HG03442 (cell line): Measurements from ENCODE around the gene STRA8.

Experiments
- ATAC-seq: cut with Tn5 transposase; IDR thresholded peaks from one replicate; pipeline ENCODE4 v1.9.1; 2021; ENCODE audit warnings: mild to moderate bottlenecking, moderate library complexity; ENCODE audit not compliant: unreplicated experiment

Gene STRA8, protein sequence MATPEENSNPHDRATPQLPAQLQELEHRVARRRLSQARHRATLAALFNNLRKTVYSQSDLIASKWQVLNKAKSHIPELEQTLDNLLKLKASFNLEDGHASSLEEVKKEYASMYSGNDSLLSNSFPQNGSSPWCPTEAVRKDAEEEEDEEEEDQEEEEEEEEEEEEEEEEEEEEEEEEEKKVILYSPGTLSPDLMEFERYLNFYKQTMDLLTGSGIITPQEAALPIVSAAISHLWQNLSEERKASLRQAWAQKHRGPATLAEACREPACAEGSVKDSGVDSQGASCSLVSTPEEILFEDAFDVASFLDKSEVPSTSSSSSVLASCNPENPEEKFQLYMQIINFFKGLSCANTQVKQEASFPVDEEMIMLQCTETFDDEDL

DNA sequence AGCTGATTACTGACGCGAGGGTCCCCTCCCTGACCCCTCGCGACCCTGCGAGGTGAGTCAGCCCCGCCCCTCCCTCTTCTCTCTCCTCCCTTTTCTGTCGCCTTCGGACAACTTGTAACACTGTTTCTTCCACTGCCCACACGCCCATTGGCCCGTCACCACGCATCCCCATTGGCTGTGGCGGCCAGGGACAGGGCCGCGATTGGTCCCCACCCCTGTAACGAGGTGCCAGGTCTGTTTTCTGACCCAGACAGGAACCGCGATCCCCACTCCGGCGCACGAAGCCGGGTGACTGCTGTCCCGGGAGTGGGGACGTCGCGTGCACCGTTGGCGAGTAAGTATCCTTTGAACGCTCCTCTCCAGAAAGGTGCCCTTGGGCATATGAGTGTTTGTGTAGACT is at the start of gene STRA8:
Gene STRA8, plus strand, starts transcription at position 269 of the 400 bp plus-strand sequence. CDS start 6,687 bp downstream, outside the sequence.
- ATAC-seq = no peak

DNA sequence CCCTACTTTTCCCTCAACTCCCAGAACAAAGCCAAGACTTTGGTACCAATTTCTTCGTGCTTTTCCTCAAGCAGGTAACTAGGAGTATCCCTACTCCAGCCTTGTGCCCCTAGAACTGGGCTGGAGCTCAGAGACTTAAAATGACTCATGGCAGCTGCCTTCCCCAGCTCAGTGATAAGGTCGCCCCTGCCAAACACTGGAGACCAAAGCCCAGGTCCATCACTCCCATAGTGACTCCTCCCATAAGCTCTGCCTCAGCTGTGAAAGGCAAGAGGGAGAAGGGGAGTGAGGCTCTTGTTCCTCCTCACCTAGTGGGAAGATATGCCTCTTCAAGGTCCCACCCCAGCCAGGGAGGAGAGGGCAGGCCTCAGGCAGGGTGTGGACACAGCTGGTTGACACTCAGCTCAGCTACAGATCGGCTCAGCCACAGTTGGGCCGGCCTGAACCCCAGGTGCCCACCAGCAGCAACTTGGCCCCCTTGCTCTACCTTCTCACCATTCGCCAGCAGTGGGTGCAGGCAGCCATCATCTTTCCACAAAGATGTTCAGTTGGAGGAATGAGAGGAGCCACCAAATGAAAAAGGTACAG is 49.3 kb upstream of the STRA8 start:
- ATAC-seq = no peak

DNA sequence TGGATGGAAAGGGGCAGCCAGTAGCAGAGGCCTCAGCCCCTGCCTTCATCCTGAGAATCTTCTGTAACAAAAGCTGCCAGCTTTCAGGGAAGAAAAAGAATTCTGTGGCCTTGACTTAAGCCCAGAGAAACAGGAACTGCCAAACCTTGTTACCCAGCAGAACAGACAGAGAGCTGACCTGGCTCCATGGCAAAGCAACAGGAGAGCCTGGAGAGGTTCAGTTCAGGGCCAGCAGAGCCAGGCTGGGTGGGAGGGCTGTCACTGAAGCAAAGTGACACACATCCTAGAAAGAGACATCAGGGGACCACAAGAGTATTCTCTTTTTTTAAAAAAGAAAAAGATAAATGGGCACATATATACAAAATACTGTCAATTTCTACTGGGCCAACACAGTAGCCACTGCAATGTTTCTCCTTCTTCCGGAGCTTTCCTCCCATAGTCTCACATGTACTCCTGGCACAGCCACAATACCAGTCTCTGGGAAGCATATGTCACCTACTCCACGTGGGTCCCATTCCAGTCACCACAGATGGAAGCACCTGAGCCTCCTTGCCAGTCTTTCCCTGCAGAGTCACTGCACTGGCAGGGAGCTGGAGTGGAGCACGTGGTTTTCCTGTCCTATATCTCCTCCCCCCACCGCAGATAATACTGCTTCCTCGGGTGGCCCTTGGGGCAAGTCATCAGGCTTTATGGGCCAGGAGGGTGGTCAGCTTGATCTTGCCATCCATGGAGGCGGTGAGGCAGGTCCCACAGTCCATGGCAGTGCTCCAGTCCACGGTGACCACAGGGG is 48.0 kb upstream of the STRA8 start:
- ATAC-seq = no peak

DNA sequence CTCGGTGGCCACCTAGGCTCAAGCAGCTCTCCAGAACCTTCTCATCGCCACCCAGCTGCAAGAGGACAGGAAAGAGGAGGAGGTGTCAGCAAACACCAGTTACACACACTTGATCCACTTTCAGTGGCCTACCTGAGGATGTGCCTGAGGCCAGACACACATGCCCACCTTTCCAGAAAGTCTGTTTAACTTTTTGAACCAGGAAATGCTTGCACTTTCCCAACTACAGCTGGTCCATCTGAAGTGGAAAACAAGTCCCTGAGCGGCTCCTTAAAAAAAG is 47.4 kb upstream of the STRA8 start:
- no peak for ATAC-seq

DNA sequence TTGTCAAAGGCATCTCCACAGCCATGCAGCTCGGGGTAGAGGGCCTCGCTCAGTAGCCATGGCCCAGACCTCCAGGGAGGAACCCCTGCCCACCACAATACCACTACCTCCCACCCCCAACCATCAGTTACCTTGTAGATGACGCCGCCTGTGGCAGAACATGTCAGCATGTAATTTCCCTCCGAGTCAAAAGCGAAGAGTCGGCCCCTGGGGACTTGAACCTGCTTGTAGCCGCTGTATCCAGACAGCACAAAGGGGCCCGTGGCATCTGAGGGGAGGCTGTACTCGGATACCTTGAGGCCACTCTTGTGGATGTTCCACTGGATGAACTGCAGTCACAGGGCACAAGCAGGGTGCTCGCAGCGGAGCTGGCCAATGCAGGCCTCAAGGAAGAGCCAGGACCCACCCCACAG is 46.8 kb upstream of the STRA8 start:
- ATAC-seq = peak; percentile 58

DNA sequence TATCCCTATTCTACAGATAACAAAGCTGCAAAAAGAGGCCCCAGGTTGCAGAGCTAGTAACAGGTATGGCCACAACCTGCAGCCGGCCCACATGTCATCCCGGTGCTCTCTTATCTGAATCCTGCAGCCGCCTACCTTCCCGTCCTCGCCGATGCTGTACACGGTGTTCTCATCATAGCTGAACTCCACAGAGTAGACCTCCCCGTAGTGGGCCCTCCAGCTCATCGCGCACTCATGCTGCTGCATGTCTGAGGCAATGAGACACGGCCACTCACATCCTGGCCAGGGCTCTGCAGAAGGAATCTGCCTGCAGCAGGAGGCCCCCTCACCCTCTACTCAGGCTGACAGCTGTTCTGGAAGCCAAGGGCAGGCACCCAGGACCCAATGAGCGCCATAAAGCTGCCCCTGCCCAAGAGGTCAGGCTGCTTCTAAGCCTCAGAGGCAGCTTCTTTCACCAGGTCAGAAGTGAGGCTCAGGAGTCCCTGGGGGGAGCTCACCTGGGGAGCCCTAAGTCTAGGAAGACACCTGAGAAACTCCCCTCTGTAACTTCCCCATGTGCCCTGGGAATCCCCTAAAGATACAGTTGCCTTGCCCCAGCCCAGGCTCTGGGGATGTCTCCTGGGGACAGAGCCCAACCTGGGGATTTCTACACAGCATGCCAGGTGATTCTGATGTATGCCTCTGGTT is 45.2 kb upstream of the STRA8 start:
- ATAC-seq = peak; percentile 32

DNA sequence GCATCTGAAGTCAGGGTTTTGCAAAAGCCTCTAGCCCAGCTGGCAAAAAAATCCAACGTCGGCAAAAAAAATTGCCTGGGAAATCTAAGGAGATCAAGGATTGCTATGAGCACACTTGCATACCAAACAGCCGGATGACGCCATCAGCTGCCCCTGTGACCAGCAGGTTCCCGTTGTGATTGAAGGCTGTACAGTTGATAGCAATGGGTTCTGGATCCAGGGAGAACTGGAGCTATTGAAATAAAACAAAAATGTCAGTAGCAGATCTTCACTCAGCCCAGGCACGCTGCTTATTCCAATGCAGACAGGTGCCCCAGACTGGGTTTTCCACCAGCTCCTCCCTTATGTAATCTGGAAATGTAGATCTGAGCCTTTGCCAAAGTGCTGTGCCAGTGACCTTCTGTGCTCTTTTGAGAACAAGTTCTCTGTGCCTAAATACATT is 44.4 kb upstream of the STRA8 start:
- no peak for ATAC-seq

DNA sequence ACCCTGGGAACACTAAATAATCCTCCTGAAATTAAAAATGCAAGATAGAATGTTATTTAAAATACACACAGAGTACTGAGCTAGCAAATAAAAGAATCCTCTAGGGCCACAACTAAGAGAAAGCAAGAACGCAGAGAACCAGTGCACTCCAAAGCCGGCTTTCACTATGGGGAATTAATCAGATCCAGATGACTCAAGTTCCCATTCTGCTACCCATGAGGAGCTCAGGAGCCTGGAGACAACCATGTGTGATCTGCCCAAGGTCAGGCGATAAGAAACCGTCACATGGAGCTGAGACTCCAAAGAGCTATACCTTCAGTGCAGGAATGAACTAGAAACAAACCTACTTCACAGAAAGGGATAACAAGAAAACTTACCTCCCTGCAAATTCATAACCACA is 43.7 kb upstream of the STRA8 start:
- no peak for ATAC-seq

DNA sequence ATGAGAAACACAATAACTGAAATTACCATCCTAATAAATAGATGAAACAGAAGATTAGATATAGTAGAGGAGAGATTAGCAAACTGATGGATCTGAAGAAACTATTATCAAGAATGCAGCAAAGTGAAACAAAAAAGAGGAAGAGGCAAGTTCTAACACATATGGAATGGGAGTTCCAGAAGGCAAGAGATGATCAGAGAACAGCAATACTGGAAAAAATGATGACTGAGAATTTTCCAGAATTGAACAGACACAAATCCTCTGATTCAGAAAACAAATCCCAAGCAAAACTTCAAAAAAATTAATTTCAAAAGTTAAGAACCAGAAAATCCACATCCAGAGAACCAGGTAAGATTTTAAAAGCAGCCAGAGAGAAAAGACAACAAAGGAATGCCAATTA is 42.9 kb upstream of the STRA8 start:
- no peak for ATAC-seq

DNA sequence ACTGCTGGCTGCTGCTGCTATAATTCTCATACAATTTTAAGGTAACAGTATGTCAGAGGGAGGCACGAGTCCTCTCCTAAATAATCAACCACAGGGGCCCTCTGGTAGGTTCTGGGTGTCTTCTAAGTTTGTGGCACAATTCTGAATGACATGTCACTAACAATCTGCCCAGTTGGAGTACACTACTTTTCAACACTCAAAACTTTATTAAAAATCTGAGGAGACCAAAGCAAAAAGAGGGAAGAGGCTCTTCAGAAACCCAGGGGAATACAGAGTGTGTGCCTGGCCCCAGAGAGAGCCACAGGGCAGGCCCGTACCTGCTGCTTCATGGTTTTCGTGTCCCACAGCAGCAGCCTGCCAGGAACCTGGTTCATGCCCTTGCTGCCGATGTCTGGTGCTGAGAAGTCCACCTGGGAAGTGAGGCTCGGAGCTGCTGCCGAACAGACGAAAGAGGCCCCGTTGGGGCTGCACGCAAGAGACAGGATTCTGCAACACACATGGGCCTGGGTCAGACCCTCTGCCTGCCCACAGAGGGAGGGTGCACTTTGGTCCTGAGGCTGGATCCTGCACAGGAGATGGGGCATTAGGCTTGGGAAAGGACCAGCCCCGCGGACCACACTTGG is 40.6 kb upstream of the STRA8 start:
- ATAC-seq = no peak

DNA sequence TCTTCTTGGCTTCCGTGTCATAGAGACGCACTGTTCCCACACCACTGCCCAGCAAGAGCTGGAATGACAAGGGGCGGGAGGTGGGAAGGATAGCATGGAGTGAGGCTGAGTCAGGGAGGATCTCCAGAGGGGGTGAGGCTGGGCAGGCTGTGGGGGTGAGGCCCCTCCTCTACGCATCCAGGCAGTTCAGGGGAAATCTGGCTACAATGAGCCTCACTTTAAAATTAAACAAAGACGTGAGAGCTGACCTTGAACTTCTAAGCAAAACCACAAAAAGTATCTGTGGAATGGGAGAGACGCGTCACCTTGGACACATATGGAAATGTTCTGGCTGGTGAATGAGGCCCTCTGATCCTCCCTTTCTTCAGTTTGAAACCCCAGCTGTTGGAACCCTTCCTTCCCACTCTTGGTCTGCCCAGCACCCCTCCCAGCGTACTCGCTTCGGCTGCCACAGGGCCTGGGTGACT is 40.0 kb upstream of the STRA8 start:
- ATAC-seq = no peak

DNA sequence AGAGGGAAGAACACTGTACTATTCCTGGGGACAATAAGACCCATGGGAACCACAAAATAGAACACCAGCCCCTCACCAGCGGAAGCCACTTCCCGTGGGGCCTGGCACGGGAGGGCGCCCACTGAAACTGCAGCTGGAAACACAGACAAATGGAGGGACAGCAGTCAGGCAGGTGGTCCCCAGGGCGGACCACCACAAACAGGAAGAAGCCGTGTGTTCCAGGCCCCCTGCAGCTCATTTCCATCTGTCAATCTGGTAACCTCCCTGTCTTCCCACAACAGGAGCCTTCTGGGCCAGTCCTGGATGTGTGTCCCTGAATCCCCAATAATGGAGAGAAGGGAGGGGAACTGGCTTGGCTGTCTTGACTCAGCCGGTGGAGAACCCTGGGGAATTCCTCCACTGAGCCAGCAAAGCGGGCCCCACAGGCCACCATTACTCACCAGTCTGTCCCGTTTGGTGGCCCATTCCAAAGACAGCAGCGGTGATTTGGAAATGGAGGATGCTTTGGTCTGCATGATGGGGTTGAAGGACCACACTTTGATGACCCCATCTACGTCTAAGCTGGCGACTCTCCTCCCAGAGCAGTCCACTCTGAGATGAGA is 39.0 kb upstream of the STRA8 start:
- ATAC-seq = no peak

DNA sequence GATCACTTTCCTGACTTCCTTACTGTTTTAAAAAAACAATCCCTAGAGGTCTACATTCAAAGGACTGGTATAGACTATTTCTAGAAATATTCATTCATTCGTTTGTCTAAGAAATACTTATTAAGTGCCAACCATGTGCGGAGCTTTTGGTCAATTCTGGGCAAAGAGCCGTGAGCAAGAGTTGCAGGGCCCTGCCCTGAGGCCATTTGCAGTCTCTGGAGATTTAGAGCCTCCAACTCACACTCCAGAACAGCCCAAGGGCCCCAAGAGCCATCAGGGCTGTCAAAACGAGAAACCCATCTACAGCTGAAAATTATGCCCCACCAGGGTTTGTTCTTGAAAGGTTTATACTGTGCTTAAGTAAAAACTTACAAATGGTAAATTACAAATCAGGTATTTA is 38.5 kb upstream of the STRA8 start:
- ATAC-seq = no peak

DNA sequence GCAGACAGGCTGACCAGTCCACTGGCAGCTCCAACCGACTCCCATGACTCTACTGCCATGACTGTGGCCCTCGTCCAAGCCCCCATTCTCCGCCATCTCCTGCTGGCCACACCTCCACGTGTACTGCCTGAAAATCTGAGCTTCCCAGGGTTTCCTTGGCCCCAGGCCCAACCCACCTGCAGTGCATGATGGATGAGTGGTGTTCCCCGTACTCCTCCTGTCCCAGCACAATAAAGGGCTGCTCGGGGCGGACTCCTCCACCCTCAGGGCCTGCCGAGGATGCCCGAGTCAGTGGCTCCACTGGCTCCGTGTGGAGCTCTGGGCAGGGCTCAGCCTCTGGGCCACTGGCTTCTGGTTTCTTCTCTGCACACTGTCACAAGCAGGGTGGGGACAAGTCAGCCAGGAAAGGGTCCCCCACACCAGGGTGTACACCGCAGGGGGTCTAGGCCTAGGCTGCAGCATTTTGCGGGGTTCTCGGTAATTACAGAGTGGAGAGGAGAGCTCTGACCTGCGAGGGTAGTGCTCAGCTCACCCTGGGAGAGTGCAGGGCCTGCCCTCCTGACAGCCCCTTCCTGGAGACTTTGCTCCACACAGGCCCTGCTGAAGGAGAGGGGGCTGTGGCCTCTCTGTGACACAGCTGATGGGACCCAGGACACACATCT is 37.5 kb upstream of the STRA8 start:
- no peak for ATAC-seq

DNA sequence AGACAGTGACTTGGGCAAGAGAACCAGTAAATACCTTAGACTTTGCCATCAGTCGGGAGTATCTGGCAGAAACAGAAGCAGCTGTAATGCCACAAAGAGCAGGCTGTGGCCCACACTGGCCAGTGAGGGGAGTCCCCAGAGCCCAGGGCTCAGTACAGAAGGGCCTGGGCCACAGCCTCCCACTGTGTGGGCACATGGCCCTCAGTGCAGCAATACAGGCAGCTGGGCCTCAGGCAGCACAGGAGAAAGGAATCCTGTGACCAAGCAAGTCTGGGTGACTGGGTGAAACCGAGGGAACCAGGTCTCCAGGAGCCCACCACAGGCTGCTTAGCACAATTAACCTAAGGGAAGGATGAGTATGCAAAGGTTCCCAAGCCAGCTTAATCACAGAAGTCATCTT is 36.3 kb upstream of the STRA8 start:
- ATAC-seq = no peak

DNA sequence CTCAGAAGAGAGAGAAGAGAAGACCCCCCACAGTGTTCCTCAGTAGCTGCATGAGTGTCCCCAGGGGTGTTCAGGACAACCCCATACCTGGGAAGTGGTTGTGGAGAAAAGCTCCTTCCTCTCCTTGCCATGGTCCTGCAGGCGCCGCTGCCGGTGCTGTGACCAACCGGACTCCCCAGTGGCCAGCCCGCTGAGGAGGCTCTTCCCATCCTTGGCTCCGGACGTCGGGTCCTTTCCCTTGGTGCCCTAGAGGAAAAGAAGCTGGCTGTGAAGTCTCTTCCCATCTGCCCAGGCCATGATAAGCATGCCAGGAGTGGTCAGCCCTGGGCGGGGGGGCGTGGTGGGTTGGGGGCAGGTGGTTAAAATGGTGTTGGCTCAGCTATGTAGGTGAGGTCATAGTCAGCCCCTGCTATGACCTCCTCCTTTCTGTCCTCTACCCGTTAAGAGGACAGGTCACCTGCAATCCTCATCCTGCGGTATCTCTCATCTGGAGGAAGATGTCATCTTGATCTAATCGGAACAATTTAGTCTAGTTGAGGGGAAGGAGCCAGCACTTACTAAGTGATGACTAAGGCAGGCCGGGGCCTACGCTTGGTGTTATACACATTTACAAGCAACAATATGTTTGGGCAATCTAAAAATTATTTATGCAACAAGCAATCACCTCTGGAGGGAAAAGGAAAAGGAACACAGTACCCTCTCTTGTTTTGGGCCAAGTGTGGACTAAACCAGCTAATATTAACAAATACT is 35.6 kb upstream of the STRA8 start:
- ATAC-seq = no peak

DNA sequence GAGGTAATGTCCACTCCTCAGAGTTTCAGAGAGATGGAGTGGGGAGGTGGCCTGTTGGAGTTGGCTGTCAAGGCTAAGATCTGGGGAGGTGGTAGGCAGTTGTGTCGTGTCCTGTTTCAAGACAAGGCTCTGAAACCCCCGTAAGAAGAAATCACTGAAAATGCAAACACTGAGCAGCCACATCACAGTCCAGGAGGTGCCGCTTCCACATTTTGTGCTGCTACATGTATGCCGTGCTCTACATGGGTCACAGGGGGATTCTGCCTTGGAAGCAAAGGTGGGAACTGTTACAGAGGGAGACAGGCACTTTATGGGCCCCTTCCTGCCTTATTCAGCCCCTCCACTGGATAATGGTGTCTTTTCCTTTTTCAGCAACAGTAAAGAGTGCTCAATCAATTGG is 34.2 kb upstream of the STRA8 start:
- no peak for ATAC-seq

DNA sequence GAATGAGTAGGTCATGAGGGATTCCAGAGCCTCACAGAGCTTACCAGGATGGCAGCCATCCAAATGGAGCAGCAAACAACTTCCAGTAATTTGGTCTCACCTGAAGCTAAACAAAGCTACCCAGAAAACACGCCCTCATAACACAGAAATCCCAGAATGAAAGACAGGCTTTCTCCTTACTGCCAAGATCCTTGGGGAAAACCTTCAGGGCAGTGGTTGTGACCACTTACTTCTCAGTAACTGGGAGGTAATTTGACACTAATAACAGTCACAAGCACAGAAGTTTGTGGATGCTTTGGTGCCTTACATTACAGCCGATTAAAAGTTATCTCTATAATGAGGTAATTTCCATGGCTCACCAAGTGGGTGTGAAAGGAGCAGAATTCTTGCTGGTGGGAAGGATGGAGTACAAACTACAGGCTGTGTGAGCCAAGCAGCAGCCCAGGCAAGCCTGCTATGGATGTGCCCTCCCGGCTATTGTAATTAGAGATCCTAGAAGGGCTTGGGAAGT is 32.8 kb upstream of the STRA8 start:
- no peak for ATAC-seq

DNA sequence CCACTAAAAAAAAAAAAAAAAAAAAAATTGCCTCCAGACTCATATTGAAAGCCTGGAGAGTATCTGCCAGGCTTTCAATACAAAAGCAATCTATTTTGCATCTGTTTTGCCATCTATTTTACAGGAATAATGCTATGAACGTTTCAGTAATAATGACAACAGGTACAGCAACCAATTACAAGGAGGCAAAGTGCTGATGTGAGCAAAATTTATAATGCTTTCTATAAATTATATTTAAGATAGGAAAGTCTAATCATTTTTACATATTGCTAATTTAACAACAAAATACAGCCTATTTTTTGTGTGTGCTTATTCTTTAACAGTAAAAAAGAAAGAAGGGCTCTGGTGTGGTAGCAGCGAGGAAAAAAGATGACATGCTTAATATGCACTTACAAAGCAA is 32.3 kb upstream of the STRA8 start:
- no peak for ATAC-seq
